TTC549 (cell line): Measurements from ENCODE around the gene PRKAG2.
"Not testable (repeated sequence)": the region's sequence is repeated elsewhere in the genome, so short reads cannot be mapped to it uniquely, and the experiment has no call there.

Source experiments
- FAIRE-seq: peaks from 2 replicates; lab custom pipeline; 2012; peaks lifted over from hg19 to GRCh38; lab: Jason Lieb, UNC

The PRKAG2 gene

DNA sequence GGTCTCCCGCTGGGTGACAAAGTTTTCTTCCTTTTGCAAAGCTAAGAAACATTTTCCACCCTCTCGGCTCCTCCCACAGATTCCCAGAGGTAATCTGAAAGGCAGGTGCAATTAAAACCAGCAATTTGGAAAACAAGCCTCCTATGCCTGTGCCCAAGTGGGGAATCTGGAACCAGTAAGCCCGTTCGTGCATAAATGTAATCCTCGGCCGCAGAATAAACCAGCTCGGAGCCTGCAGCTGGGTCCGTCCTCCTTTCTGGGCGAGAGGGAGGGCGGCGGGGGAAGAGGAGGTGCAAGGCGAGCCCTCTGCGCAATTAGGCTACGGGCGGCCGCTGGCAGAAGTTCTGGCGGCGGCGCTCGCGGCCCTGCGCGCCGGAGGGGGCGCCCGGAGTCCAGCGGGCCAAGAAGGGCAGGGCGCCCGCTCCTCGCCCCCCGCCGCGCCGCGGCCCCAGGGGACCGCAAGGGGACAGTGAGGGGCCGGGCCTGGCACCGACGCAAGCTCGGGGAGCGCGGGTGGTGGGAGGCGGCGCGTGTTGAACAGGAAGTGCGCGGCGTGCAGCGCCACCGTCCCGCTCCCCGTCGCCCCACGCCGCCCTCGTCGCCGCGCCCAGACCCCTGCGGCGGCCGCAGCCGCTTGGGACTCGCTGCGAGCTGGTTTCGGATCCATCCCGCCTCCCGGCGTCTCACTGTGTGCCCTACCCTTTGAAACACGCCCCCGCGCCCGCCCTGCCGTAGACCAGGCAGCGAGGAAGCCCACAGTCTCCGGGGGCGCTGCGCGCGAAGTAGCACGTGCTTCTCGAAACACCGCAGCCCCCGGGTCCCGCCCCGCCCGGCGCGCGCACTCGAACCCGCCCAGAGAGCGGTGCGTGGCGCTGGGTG is at the start of gene PRKAG2:
Gene PRKAG2 (minus strand): TSS at position 217 of the 879 bp plus-strand sequence. CDS start 495 bp downstream, outside the sequence.
- FAIRE-seq: no peak

DNA sequence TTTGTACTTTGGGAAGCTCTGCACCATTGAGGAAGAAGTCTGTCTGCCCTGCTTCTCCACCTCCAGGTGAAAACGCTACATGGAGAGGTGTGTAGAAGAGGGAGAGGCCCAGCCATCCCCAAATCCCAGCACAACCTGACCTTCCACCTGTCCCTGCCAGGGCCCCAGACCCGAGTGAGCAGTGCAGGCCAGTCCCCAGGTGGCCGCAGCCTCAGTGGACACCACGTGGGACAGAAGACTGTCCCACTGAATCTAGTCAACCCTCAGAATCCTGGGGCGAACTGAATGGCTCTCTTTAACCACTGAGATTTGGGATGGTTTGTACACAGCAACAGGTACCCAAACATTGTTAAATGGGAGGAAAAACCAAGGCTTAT is 49.4 kb upstream of the PRKAG2 start:
- FAIRE-seq: no peak

DNA sequence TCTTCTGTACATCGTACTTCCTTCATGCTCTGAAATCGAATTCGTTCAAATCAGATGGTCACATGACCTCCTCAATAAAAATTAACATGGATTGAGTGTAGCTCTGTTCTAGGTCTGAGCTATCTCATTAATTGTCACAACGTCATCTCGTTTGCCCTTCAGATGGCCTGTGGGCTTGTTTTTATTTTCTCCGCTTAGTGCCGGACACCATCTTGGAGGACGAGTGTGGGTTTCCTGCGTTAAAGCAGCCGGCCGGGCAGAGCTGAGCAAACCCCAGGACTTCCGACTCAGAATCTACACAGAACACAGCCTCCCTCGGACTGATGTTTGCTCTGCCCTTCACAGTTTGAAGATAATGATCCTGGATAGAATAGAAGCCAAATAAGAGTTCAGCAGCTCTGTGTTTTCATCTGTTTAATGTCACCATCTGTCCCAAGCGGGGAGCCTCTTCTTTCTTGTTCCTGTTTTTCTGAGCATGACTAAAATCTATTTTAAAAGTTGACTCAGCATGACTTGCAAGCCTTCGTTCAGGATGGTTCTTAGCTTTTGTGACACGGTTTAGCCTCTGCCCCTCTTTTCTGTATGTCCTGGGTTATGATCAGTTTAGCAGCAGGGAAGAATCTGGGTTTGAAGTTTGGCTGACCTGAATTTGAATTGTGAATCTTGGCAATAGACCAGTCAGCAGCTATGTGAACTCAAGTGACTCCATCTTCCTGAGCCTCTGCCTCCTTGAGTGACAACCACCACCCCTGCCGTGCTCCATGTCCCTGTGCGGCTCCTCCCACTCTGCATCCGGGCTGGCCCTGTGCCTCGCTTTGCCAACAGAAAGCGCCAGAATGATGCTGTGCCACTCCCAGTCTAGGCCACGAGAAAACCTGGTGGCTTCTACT is 48.8 kb upstream of the PRKAG2 start:
- FAIRE-seq: no peak

DNA sequence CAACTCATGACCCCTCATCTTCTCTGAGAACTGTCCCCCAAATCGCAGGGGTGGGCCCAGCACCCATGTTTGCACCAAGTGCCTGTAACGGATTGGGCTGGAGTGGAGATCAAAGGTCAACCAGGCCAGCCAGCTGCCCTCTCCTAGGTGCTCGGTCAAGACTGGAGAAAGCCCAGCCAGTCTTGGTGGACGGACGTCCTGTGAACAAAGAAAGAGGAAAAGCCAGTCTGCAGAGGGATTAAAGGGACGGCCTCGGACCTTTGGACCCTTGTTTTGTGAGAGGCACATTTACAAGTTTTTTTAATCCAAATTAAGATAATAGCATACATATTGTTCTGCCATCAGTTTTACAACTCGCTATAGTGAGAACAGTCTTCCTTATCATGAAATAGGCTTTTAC is 47.6 kb upstream of the PRKAG2 start:
- no peak for FAIRE-seq

DNA sequence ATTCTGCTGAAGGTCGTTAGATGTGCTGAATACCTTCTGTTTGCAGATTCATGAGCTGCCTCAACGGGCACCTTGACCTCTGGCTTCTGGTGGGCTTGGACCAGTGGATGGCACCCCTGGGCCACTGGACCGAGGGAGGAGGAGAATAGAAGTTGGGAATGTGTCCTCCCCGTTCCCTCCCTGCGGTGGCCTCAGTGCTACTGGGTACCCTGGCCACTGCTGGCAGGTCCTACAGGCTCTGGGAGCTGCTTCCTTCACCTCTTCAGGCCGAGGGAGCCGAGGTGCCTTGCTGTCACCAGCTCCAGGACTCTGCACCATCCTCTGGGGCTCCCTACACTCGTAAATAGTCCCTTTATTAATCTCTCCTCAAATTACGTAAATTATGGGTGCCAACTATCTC is 47.1 kb upstream of the PRKAG2 start:
- FAIRE-seq: no peak

DNA sequence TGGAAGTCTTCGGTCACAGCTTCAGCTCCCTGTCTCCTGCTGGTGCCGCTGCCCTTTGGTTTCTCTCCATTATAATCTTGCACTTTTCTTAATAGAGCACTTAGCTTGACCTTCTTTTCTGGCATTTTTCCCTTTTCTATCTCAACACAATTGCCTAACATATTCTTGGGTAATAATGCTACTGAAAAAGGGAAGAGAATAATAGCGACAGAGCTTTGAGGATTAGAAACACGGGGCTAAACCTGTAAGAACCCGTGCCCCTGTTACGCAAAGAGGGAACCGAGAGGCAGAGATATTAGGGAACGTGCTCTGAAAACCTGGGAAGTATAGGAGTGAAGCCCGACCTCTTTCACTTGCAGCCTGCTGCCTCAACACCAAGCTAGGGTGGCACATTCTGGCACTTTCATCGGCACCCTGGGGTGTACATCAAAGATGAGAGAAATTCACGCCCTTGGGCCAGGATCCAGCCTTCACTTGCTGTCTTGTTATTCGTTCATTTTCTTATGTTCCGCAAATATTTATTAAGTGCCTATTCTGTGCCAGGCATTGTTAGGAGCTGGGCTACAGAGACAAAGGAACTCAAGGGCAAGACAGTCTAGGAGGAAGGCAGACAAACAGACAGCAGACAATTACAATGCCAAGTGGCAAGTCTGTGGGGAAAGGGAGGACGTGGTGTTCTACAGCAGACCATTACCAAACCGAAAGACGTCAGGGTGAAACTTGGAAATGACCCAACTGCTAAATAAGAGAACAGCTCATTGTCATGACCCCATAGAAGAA is 46.4 kb upstream of the PRKAG2 start:
- FAIRE-seq: no peak

DNA sequence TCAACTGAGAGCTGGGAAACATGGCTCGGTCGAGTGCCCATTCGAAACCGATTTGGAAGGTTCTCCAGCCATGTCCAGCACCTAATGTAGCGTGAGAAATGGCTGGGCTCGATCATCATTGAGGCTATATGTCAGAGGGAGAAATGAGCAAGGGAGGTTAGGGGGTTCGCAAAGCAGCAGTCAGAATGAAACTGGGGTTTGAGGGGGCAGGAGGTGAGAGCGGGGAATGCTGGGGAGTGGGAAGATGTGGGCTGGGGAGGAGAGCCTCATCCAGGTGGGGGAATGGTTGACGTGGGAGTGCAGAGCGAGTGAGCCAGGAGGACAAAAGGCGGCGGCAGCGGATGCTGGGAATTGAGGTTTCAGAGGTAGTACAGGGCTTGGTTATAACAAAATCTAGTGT is 44.5 kb upstream of the PRKAG2 start:
- no peak for FAIRE-seq

DNA sequence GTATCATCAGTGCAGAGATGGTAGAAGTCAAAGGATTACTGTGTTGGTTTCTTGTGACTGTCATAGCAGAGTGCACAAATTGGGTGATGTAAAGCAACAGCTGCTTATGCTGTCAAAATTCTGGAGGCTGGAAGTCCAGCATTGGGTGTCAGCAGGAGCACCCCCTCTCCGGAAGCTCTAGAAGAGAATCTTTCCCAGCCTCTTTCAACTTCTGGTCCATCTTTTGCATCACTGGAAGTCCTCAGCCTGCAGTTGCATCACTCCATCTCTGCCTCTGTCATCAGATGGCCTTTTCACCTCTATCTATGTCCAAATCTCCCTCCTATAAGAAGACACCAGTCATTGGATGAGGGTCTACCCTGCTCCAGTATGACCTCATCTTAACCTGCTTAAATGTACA is 43.6 kb upstream of the PRKAG2 start:
- no peak for FAIRE-seq

DNA sequence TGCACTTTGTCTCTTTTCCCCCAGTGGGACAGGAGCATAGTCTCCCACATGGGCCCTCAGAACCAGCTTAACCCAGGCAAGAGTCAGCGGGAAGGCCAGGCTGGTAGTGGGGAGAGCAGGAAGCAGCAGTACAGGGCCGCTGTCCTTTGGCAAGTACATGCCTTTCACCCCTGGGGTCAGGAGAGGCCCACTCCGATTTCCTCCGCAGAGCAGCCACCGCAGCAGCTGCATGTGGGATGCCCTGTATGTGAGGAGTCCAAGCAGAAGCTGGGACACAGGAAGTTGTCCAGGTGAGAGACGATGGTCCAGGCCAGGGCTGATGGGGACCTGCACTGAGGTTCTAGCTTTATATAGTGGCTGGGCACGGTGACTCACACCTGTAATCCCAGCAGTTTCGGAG is 42.7 kb upstream of the PRKAG2 start:
- FAIRE-seq: no peak

DNA sequence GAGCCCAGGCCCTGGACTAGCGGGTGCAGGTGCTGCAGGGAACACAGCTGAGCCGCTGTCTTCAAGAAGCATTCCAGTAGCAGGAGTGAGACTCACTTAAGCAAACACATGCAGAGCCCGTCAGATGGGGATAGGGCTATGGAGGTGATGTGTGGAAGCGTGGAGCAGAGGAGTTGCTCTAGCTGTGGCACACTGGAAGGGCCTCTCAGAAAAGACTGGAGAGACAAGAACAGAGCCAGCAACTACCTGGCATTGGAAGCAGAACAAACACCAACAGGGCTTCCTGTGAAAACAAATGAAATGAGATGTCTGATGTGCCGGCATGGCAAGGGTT is 41.6 kb upstream of the PRKAG2 start:
- no peak for FAIRE-seq

DNA sequence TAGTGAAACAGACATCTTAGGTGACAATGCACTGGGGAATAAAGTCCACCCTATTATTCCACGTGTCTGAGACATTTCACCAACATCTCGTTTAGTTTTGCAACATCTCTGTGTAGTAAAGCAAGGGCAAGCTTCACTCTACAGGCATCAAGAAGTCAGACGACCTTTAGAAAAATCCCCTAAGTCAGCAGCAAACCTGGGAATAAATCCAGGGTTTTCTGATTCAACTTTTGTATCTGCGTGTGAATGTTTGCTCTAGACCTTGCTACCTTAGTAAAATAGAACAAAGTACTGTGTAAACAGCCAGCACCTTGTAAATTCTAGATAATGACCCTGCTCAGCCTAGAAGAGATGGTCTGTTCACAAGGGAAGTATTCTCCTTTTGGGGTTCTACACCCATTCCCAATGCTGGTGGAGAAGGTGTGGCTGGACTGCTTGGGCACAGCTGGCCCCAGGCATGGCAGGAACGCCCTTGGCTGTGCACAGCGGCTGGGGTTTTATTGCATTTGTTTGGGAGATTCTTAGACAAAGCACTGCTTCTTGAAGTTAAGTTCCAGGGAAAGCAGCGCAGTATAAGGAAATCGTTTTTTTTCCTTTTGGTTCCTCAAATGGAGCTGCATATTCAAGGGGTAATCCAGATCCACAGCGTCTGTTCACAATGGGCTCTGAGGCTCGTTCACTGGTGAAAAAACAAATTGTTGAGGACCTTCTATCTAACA is 41.0 kb upstream of the PRKAG2 start:
- no peak for FAIRE-seq

DNA sequence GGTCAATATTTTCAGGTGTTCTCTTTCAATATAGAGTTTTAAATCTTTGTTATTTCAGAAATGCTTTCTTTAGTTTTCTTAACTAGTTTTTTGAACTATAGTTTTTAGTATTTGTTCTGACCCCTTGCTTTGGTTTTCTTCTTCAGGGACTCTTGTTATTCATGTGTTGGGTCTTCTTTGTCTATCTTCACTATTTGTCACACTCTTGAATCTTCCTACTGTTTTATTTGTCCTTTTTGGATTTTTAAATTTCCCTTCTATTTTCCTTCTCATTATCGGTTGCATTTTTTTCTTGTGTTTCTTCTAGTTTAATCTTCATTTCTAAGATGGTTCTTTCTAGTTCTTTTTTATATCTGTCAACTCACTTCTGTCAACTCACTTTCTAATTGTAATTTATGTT is 37.1 kb upstream of the PRKAG2 start:
- FAIRE-seq: no peak

DNA sequence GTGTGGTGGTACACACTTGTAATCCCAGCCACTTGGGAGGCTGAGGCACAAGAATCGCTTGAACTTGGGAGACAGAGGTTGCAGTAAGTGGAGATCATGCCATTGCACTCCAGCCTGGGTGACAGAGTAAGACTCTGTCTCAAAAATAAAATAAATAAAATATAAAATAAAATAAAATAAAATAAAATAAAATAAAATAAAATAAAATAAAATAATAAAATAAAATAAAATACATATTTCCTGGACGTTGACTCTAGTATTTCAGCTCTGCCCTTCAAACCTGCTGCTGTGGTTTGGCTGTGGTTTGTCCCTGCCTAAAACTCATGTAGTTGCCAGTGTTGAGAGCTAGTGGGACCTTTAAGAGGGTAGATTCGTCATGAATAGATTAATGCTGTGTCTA is 33.7 kb upstream of the PRKAG2 start:
- not testable (repeated sequence) for FAIRE-seq

DNA sequence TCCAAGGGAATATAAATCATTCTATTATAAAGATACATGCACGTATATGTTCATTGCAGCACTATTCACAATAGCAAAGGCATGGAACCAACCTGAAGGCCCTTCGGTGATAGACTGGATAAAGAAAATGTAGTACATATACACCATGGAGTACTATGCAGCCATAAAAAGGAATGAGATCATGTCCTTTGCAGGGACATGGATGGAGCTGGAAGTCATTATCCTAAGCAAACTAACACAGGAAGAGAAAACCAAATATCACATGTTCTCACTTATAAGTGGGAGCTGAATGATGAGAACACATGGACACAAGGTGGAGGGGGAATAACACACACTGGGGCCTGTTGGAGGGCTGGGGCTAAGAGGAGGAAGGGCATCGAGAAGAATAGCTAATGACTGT is 30.2 kb upstream of the PRKAG2 start:
- FAIRE-seq: not testable (repeated sequence)

DNA sequence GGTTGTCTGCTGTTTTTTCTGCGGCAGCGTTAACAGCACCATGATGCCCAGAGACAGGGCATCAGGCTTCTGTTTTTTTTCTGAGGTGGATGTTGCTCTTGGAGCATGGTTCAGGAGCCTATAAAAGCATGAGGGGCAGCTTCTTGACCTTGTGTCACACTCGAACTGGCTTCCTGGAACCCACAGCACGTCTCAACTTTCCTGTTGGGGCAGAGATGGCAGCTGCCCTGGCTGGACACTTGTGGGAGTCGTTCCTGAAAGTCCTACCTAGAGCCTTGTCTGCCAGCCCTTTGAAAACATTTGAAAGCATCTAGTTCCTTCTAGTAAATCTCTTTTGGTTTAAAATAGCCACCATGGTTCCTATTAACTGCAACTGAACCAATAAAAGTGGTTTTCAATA is 28.9 kb upstream of the PRKAG2 start:
- no peak for FAIRE-seq

DNA sequence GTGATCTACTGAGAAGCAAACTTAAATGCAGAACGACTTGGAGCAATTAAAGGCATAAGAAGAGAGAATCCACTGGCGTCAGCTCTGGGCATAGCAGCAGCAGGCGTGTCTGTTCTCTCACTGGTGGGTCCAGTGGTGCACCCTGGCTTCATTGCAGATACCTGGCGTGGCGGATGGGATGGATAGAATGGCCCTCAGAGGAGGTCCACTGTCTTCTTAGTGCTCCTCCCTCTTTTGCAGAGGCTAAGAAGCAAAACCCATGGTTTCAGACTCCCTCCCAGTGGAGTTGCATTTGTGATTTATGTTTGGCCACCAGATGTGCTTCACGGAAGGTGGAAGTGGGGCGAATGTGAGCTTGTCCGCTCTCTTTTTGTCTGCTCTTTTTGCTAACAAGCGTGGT is 28.4 kb upstream of the PRKAG2 start:
- FAIRE-seq: no peak

DNA sequence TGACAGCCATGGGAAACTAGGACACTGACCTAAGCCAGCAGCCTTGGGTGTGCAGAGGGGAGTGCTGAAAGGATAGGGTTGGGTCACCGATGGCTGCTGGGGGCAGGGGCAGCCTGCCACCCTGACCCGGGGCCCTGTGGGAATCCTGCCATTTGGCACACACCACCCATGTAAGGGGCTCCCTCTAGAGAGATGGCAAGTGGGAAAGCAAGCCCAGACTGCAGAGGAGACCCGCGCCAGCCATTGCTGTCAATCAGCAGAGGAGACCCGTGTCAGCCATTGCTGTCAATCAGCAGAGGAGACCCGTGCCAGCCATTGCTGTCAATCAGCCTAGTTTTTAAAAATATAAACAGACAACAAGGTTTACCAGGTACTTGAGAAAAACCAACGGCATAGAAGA is 27.4 kb upstream of the PRKAG2 start:
- FAIRE-seq: no peak

DNA sequence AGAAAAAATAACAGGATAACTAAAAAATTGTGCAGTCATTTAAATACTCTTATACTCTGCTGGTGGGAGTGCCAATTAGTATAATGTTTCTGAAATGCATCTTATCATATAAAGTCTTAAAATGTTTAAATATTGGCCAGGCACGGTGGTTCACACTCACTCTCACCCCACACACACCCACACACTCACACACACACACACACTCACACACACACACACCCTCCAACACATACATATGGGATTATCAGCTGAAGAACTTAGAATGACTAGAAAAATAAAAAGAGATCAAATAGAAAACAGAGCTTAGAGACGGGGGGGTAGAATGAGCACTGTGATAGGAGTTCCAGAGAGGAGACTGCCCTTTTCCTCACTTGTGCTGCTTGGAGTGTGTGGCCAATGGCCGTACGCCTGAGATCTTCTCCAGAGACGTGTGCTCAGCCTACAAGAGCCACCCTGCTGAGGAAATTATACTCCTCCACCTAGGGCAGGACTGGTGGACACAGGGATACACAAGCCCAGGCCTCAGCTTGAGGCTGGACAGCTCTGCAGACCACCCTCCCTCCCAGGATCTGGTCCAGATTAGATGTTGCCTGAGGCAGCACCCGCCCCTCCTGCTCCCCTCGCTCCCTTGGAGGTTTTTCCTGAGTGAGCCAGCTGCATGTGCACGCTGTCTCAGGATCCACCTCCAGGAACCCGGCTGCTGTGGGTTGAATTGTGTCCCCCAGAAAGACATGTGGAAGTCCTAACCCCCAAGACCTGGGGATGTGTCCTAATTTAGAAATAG is 26.5 kb upstream of the PRKAG2 start:
- no peak for FAIRE-seq

DNA sequence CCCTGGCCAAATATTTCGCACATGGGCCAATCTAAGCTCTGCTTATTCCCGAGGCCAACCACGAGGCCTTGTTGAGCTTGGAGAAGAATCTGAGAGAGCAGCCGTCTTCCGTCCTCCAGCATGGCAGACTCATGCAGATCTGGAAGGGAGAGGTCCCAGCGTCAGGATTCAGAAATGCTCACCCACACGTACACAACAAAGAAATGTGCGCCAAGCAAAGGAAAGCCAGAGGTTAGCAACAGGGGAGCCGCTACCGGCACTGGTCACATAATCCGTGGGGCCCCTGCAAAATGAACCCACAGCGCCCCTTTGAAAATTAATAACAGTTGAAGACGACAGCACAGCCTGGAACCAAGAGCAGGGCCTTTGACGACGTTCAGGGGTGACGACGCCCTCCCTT is 25.4 kb upstream of the PRKAG2 start:
- no peak for FAIRE-seq

DNA sequence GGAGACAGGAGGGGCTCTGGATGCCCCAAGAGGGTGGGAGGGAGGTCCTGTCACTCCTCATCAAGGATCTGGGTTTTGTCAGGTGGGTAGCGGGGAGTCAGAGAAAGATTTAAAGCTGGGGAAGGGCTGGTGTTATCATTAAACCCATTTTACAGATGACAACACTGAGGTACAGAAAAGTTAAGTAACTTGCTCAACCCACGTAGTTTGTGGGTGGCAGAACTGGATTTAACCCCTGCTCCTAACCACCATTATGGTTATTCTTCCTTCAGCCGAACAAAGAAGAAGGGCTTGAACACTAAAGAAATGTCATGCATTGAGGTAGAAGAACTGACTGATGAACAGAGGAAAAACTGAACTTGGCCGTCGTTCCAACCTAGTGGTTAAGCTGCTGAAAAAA is 24.9 kb upstream of the PRKAG2 start:
- no peak for FAIRE-seq

DNA sequence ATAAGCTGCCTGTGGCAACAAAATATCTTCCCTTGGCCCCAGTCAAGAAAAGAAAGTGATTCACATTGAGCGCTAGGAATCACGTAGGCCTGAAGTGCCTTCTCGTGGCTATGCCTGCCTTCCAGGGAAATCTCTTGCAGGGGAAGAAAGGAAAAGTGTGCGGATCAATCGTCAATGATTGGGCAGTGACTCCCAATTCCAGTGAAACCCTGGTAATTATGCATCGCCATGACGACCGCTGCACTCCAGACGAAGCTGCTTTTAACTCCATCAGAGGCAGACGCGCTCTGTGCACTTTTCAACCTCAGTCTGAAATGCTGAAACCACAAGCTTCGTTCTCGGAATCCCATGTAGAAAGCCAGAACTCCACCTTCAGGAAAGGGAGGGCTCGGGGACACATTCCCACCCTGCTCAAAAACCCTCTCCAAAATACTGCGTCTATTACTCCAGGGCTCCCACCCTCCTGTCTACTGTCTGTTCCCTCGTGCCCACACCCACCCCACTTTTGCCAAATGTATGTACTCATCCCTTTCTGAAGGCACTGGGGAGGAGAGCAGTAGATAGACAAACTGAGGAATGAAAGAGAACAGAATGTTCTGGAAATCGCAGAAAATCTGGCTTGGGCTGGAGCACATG is 24.2 kb upstream of the PRKAG2 start:
- FAIRE-seq: no peak
